WTC11 (cell line): ENCODE results near the gene SYCN. TPM values are rescaled to one million over a fixed set of nuclear protein-coding genes. Genes with fewer than 3 reads are reported as not detected.

Source experiments
- ATAC-seq: fragments of 200-7000 bp; cut with Tn5 transposase; 2 replicates; pipeline ENCODE4 v1.10.0; 2021; ENCODE audit warnings: mild to moderate bottlenecking, moderate library complexity
- CTCF ChIA-PET: fragments of 300-600 bp; sonication (Branson Sonifier 250); formaldehyde crosslinking; loops from one replicate; lab custom pipeline; 2021; ENCODE audit warnings: antibody characterized with exemption; lab: Charles Lee
- POLR2A ChIA-PET: fragments of 350-600 bp; sonication (Branson Sonifier 250); formaldehyde crosslinking; loops from one replicate; lab custom pipeline; 2021; ENCODE audit warnings: antibody characterized with exemption; lab: Charles Lee
- DNase-seq: peaks from one replicate; pipeline ENCODE4 v3.0.0; 2021; ENCODE audit warnings: low spot score
- H3K27ac Mint-ChIP-seq: 2 replicates; pipeline ENCODE4 v1.8.0; 2021; ENCODE audit warnings: mixed read lengths
- H3K27me3 Mint-ChIP-seq: 2 replicates; pipeline ENCODE4 v1.8.0; 2021; ENCODE audit warnings: low read depth, mild to moderate bottlenecking, moderate library complexity, mixed read lengths
- H3K36me3 Mint-ChIP-seq: 2 replicates; pipeline ENCODE4 v1.8.0; 2021; ENCODE audit warnings: mixed read lengths
- H3K4me1 Mint-ChIP-seq: 2 replicates; pipeline ENCODE4 v1.8.0; 2022; ENCODE audit warnings: mixed read lengths
- H3K4me3 Mint-ChIP-seq: 2 replicates; pipeline ENCODE4 v1.8.0; 2021; ENCODE audit warnings: mild to moderate bottlenecking, moderate library complexity, mixed read lengths
- H3K9me3 Mint-ChIP-seq: 2 replicates; pipeline ENCODE4 v1.8.0; 2021; ENCODE audit warnings: mixed read lengths
- ATF6 ChIP-seq: sonication (generic); formaldehyde crosslinking; IDR thresholded peaks from 2 replicates; pipeline ENCODE4 v1.8.1; 2023; ENCODE audit warnings: mild to moderate bottlenecking, missing genetic modification reagents
- E2F5 ChIP-seq: sonication (generic); formaldehyde crosslinking; IDR thresholded peaks from 2 replicates; pipeline ENCODE4 v1.8.1; 2022; ENCODE audit warnings: mild to moderate bottlenecking, moderate library complexity, missing genetic modification reagents
- EMX1 ChIP-seq: fragments of 250-450 bp; sonication (Bioruptor Pico); IDR thresholded peaks from 2 replicates; pipeline ENCODE4 v1.8.0; 2021; ENCODE audit warnings: mild to moderate bottlenecking
- FOXJ3 ChIP-seq: sonication (generic); formaldehyde crosslinking; IDR thresholded peaks from 2 replicates; pipeline ENCODE4 v1.9.0; 2021; ENCODE audit warnings: missing genetic modification reagents, mild to moderate bottlenecking, borderline replicate concordance
- GABPB1 ChIP-seq: sonication (generic); formaldehyde crosslinking; IDR thresholded peaks from 2 replicates; pipeline ENCODE4 v1.8.1; 2023; ENCODE audit warnings: mild to moderate bottlenecking, missing genetic modification reagents
- JUN ChIP-seq: sonication (generic); formaldehyde crosslinking; IDR thresholded peaks from 2 replicates; pipeline ENCODE4 v1.8.0; 2023; ENCODE audit warnings: mild to moderate bottlenecking, missing genetic modification reagents
- NFE2L1 ChIP-seq: sonication (generic); formaldehyde crosslinking; IDR thresholded peaks from 2 replicates; pipeline ENCODE4 v1.8.1; 2023; ENCODE audit warnings: missing genetic modification reagents
- NR1H2 ChIP-seq: sonication (generic); formaldehyde crosslinking; IDR thresholded peaks from 2 replicates; pipeline ENCODE4 v1.9.0; 2021; ENCODE audit warnings: mild to moderate bottlenecking, moderate library complexity, missing genetic modification reagents
- NR3C1 ChIP-seq: sonication (generic); formaldehyde crosslinking; conservative IDR thresholded peaks from 2 replicates; pipeline ENCODE4 v1.8.1; 2023; ENCODE audit warnings: low read depth, mild to moderate bottlenecking, missing genetic modification reagents
- PRDM15 ChIP-seq: sonication (generic); formaldehyde crosslinking; IDR thresholded peaks from 2 replicates; pipeline ENCODE4 v1.8.0; 2022; ENCODE audit warnings: missing genetic modification reagents
- RELA ChIP-seq: sonication (generic); formaldehyde crosslinking; IDR thresholded peaks from 2 replicates; pipeline ENCODE4 v1.8.1; 2022; ENCODE audit warnings: missing genetic modification reagents, mild to moderate bottlenecking, borderline replicate concordance
- SMAD3 ChIP-seq: sonication (generic); formaldehyde crosslinking; IDR thresholded peaks from 2 replicates; pipeline ENCODE4 v1.8.0; 2022; ENCODE audit warnings: missing genetic modification reagents, mild to moderate bottlenecking, borderline replicate concordance
- SP1 ChIP-seq: sonication (generic); formaldehyde crosslinking; conservative IDR thresholded peaks from 2 replicates; pipeline ENCODE4 v1.8.1; 2022; ENCODE audit warnings: missing genetic modification reagents
- TP53 ChIP-seq: sonication (generic); formaldehyde crosslinking; IDR thresholded peaks from 2 replicates; pipeline ENCODE4 v1.8.1; 2023; ENCODE audit warnings: mild to moderate bottlenecking, missing genetic modification reagents
- ZBTB21 ChIP-seq: sonication (generic); formaldehyde crosslinking; IDR thresholded peaks from 2 replicates; pipeline ENCODE4 v1.8.1; 2023; ENCODE audit warnings: mild to moderate bottlenecking, missing genetic modification reagents, borderline replicate concordance
- ZNF138 ChIP-seq: sonication (generic); formaldehyde crosslinking; conservative IDR thresholded peaks from 2 replicates; pipeline ENCODE4 v1.8.1; 2022; ENCODE audit warnings: mild to moderate bottlenecking, moderate library complexity, missing genetic modification reagents
- ZNF219 ChIP-seq: sonication (generic); formaldehyde crosslinking; IDR thresholded peaks from 2 replicates; pipeline ENCODE4 v1.8.0; 2023; ENCODE audit warnings: missing genetic modification reagents, mild to moderate bottlenecking, borderline replicate concordance
- ZNF281 ChIP-seq: sonication (generic); formaldehyde crosslinking; IDR thresholded peaks from 2 replicates; pipeline ENCODE4 v1.8.0; 2023; ENCODE audit warnings: mild to moderate bottlenecking, missing genetic modification reagents
- ZNF423 ChIP-seq: fragments of 250-450 bp; sonication (Bioruptor Pico); IDR thresholded peaks from 2 replicates; pipeline ENCODE4 v2.1.2; 2022; ENCODE audit warnings: mild to moderate bottlenecking, moderate library complexity
- ZNF671 ChIP-seq: fragments of 250-450 bp; sonication (Bioruptor Pico); IDR thresholded peaks from 2 replicates; pipeline ENCODE4 v1.8.0; 2021; ENCODE audit warnings: mild to moderate bottlenecking
- ZSCAN18 ChIP-seq: fragments of 250-450 bp; sonication (Bioruptor Pico); IDR thresholded peaks from 2 replicates; pipeline ENCODE4 v2.1.2; 2022; ENCODE audit warnings: mild to moderate bottlenecking, moderate library complexity
- total RNA-seq: library from RNA; stranded (reverse); gene quantifications from 3 replicates; pipeline ENCODE4 v1.2.3, GENCODE V29; 2021

The SYCN gene
- total RNA-seq, 1 experiment from 2014 or later = 0.77 TPM

GRCh38 chr19:39251846-39252245 is 47.8 kb upstream of the SYCN start:
- POLR2A ChIA-PET = no interaction called here
- Mint-ChIP-seq H3K36me3 (no peaks in the 10 kb centered on the region), H3K4me3 (no peak overlapping the region), H3K4me1 (no peaks in the 10 kb centered on the region), H3K27me3 (peaks cover 82% of the 10 kb centered on the region), H3K27ac (no peak overlapping the region), H3K9me3 (peaks cover 4% of the 10 kb centered on the region)
- CTCF ChIA-PET = no interaction called here
- DNase-seq = no peak
- ATAC-seq = no peak
- no peak for TF ChIP-seq TP53
- no peak for TF ChIP-seq ZNF281
- TF ChIP-seq EMX1 (CRISPR knock-in tag) = no peak
- no peak for TF ChIP-seq SP1
- TF ChIP-seq PRDM15 (CRISPR knock-in tag) = no peak
- no peak for TF ChIP-seq ZNF138 (CRISPR knock-in tag)
- TF ChIP-seq SMAD3 (CRISPR knock-in tag) = no peak
- TF ChIP-seq GABPB1 (CRISPR knock-in tag) = no peak
- TF ChIP-seq ZNF423 (CRISPR knock-in tag) = no peak
- no peak for TF ChIP-seq ZBTB21 (CRISPR knock-in tag)
- no peak for TF ChIP-seq RELA (CRISPR knock-in tag)
- TF ChIP-seq ATF6 (CRISPR knock-in tag) = no peak
- TF ChIP-seq JUN (CRISPR knock-in tag) = no peak
- no peak for TF ChIP-seq E2F5 (CRISPR knock-in tag)

GRCh38 chr19:39251081-39251480 is 47.0 kb upstream of the SYCN start:
- ATAC-seq = no peak

More at GRCh38 chr19:39251081-39251480, 47.0 kb upstream of the SYCN start:
- POLR2A ChIA-PET = no interaction called here
- Mint-ChIP-seq H3K27me3 (peaks cover 80% of the 10 kb centered on the region), H3K27ac (no peak overlapping the region), H3K9me3 (no peaks in the 10 kb centered on the region), H3K4me1 (no peaks in the 10 kb centered on the region), H3K4me3 (no peak overlapping the region), H3K36me3 (no peaks in the 10 kb centered on the region)
- TF ChIP-seq FOXJ3 (CRISPR knock-in tag) (no peak), NR3C1 (no peak), ZNF219 (CRISPR knock-in tag) (no peak), ZNF671 (CRISPR knock-in tag) (no peak), NFE2L1 (no peak), ZNF281 (no peak), NR1H2 (CRISPR knock-in tag) (no peak), ZSCAN18 (no peak)
- DNase-seq = no peak
- CTCF ChIA-PET = no interaction called here
